NCI-H2029 treated with DMSO at 0.1 percent for 48 hours (cell line): ENCODE measurements around the gene RNF220.
"Not testable (repeated sequence)": the region's sequence is repeated elsewhere in the genome, so short reads cannot be mapped to it uniquely, and the experiment has no call there.

ENCODE experiments used
- DNase-seq: peaks from one replicate; lab custom pipeline; 2025; lab: John Stamatoyannopoulos, UW

Gene RNF220

GRCh38 chr1:44496541-44497171 is 91.6 kb downstream of the RNF220 start:
- DNase-seq = no peak

GRCh38 chr1:44497422-44498170 is 92.5 kb downstream of the RNF220 start:
- no peak for DNase-seq

GRCh38 chr1:44499306-44499705 is 94.3 kb downstream of the RNF220 start:
- no peak for DNase-seq

- no peak for DNase-seq
These were observed 95.4 kb downstream of the RNF220 start for GRCh38 chr1:44500181-44501046.

- no peak for DNase-seq
These were observed 96.2 kb downstream of the RNF220 start for GRCh38 chr1:44501047-44501890.

GRCh38 chr1:44502823-44503222 is 97.8 kb downstream of the RNF220 start:
- DNase-seq = not testable (repeated sequence)

GRCh38 chr1:44503625-44504024 is 98.6 kb downstream of the RNF220 start:
- no peak for DNase-seq

- no peak for DNase-seq
These were observed 100.3 kb downstream of the RNF220 start for GRCh38 chr1:44505210-44505993.

GRCh38 chr1:44507490-44508396 is 102.7 kb downstream of the RNF220 start:
- DNase-seq = no peak

- DNase-seq = no peak
These were observed 103.3 kb downstream of the RNF220 start for GRCh38 chr1:44508397-44508745.

GRCh38 chr1:44511363-44511762 is 106.3 kb downstream of the RNF220 start:
- no peak for DNase-seq

- no peak for DNase-seq
These were observed 106.7 kb downstream of the RNF220 start for GRCh38 chr1:44511769-44512168.

- no peak for DNase-seq
These were observed 107.3 kb downstream of the RNF220 start for GRCh38 chr1:44512313-44512885.

- no peak for DNase-seq
These were observed 108.1 kb downstream of the RNF220 start for GRCh38 chr1:44513111-44513510.

GRCh38 chr1:44514673-44515072 is 109.6 kb downstream of the RNF220 start:
- DNase-seq = no peak

GRCh38 chr1:44515416-44515815 is 110.4 kb downstream of the RNF220 start:
- DNase-seq = no peak

GRCh38 chr1:44519035-44519676 is 114.1 kb downstream of the RNF220 start:
- no peak for DNase-seq

- no peak for DNase-seq
These were observed 116.5 kb downstream of the RNF220 start for GRCh38 chr1:44521378-44522080.
